NCI-H2196 (cell line): Measurements from ENCODE around the gene LYSMD2.
"Not testable (repeated sequence)": the region's sequence is repeated elsewhere in the genome, so short reads cannot be mapped to it uniquely, and the experiment has no call there.

Experiments
- DNase-seq: peaks from one replicate; lab custom pipeline; 2025; ENCODE audit not compliant: unreplicated experiment; lab: John Stamatoyannopoulos, UW

The LYSMD2 gene

GRCh38 chr15:51737522-51738305 lies at the start of gene LYSMD2:
Gene LYSMD2, minus strand, starts transcription at chr15:51737655. Its CDS starts 33 bp downstream, at chr15:51737622.
- peak; percentile 35 for DNase-seq

- DNase-seq: not testable (repeated sequence)
Measured at GRCh38 chr15:51787130-51787529, 49.7 kb upstream of the LYSMD2 start.

- no peak for DNase-seq
Measured at GRCh38 chr15:51783967-51784366, 46.5 kb upstream of the LYSMD2 start.

- DNase-seq: no peak
Measured at GRCh38 chr15:51782357-51782896, 45.0 kb upstream of the LYSMD2 start.

- no peak for DNase-seq
Measured at GRCh38 chr15:51781506-51781905, 44.1 kb upstream of the LYSMD2 start.

GRCh38 chr15:51780636-51781035 lies 43.2 kb upstream of the LYSMD2 start:
- DNase-seq: no peak

GRCh38 chr15:51776952-51777569 lies 39.6 kb upstream of the LYSMD2 start:
- DNase-seq: peak; percentile 56

- DNase-seq: peak; percentile 38
Measured at GRCh38 chr15:51775967-51776816, 38.7 kb upstream of the LYSMD2 start.

GRCh38 chr15:51774916-51775315 lies 37.5 kb upstream of the LYSMD2 start:
- no peak for DNase-seq

- DNase-seq: no peak
Measured at GRCh38 chr15:51771773-51772172, 34.3 kb upstream of the LYSMD2 start.

- DNase-seq: no peak
Measured at GRCh38 chr15:51770902-51771301, 33.4 kb upstream of the LYSMD2 start.

GRCh38 chr15:51768018-51768417 lies 30.6 kb upstream of the LYSMD2 start:
- no peak for DNase-seq

- DNase-seq: no peak
Measured at GRCh38 chr15:51766341-51766740, 28.9 kb upstream of the LYSMD2 start.

- DNase-seq: no peak
Measured at GRCh38 chr15:51765751-51766150, 28.3 kb upstream of the LYSMD2 start.

- no peak for DNase-seq
Measured at GRCh38 chr15:51760805-51761204, 23.4 kb upstream of the LYSMD2 start.

GRCh38 chr15:51759557-51760070 lies 22.2 kb upstream of the LYSMD2 start:
- peak; percentile 66 for DNase-seq

GRCh38 chr15:51758645-51759044 lies 21.2 kb upstream of the LYSMD2 start:
- DNase-seq: peak; percentile 23

GRCh38 chr15:51757450-51757849 lies 20.0 kb upstream of the LYSMD2 start:
- DNase-seq: no peak

- no peak for DNase-seq
Measured at GRCh38 chr15:51756482-51756881, 19.0 kb upstream of the LYSMD2 start.

GRCh38 chr15:51755790-51756189 lies 18.3 kb upstream of the LYSMD2 start:
- no peak for DNase-seq

GRCh38 chr15:51754267-51754666 lies 16.8 kb upstream of the LYSMD2 start:
- DNase-seq: no peak
